H1 (cell line): Measurements from ENCODE around the gene ZMYM4.

Experiments
- CREB1 ChIP-seq: IDR thresholded peaks from 2 replicates; pipeline ENCODE4 v1.6.1; 2012; ENCODE audit warnings: inconsistent platforms
- EGR1 ChIP-seq: IDR thresholded peaks from 2 replicates; pipeline ENCODE4 v1.6.1; 2011; ENCODE audit warnings: low read depth, low read length, borderline replicate concordance
- HDAC2 ChIP-seq, 2 experiments: fragments of 300-600 bp in 1 of 2; sonication (generic) in 1 of 2; IDR thresholded peaks; 2 replicates each; pipeline ENCODE4 v1.6.1; 2011 to 2012; ENCODE audit warnings: low read depth in 2 of 2, low read length in 2 of 2, mild to moderate bottlenecking in 2 of 2, moderate library complexity in 2 of 2, borderline replicate concordance in 1 of 2, inconsistent platforms in 1 of 2
- KDM1A ChIP-seq: fragments of 200-600, 300-600 bp; sonication (generic); IDR thresholded peaks from 2 replicates; pipeline ENCODE4 v1.7.1; 2016; ENCODE audit warnings: mild to moderate bottlenecking, low read length, borderline replicate concordance
- MAFK ChIP-seq: IDR thresholded peaks from 2 replicates; pipeline ENCODE4 v1.6.1; 2012; ENCODE audit warnings: low read depth, mild to moderate bottlenecking, improper control_type of control experiment, low read length
- POLR2A ChIP-seq, 2 experiments: IDR thresholded peaks; 1 replicate in 1 of 2; 2 replicates in 1 of 2; pipeline ENCODE4 v1.6.1; 2011; ENCODE audit warnings: low read depth in 2 of 2, low read length in 2 of 2, mild to moderate bottlenecking in 2 of 2; ENCODE audit errors: control extremely low read depth in 1 of 2
- POLR2AphosphoS5 ChIP-seq: IDR thresholded peaks from 2 replicates; pipeline ENCODE4 v1.6.1; 2011; ENCODE audit warnings: low read depth, low read length
- RFX5 ChIP-seq: IDR thresholded peaks from 2 replicates; pipeline ENCODE4 v1.6.1; 2011; ENCODE audit warnings: low read depth, low read length, improper control_type of control experiment, borderline replicate concordance
- RNF2 ChIP-seq: fragments of 200-900, 300-1000 bp; sonication (generic); IDR thresholded peaks from 2 replicates; pipeline ENCODE4 v1.7.1; 2016; ENCODE audit warnings: borderline replicate concordance, low read depth, mild to moderate bottlenecking, antibody characterized with exemption, low read length; ENCODE audit not compliant: poor library complexity, severe bottlenecking; ENCODE audit errors: missing control alignments
- RXRA ChIP-seq: IDR thresholded peaks from 2 replicates; pipeline ENCODE4 v1.6.1; 2011; ENCODE audit warnings: low read depth, mild to moderate bottlenecking, low read length, moderate library complexity; ENCODE audit not compliant: insufficient read depth
- SP1 ChIP-seq: IDR thresholded peaks from 2 replicates; pipeline ENCODE4 v1.6.1; 2011; ENCODE audit warnings: low read depth, low read length
- TAF1 ChIP-seq: IDR thresholded peaks from 2 replicates; pipeline ENCODE4 v1.6.1; 2011; ENCODE audit warnings: mild to moderate bottlenecking, low read depth, low read length
- TF ChIP-seq, protein P1 (sequence below), 3 experiments: IDR thresholded peaks; 1 replicate in 2 of 3; 2 replicates in 1 of 3; pipeline versions ENCODE4 v1.5.1 to v1.6.1; 2011; ENCODE audit warnings: low read length in 3 of 3, mild to moderate bottlenecking in 3 of 3, inconsistent platforms in 2 of 3, low read depth in 1 of 3, moderate library complexity in 1 of 3; ENCODE audit not compliant: insufficient read depth in 1 of 3; ENCODE audit errors: control extremely low read depth in 1 of 3

DNA sequence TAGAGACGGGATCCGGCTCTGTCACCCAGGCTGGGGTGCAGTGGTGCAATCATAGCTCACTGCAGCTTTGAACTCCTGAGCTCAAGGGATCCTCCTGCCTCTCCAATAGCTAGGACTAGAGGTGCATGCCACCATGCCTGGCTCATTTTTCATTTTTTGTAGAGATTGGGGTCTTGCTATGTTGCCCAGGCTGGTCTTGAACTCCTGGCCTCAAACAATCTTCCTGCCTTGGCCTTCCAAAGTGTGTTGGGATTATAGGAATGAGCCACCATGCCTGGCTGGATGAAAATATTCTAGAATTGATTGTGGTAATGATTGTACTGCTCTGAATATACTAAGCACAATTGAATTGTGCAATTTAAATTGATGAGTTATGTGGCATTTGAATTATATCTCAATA, 21.9 kb downstream of the ZMYM4 start:
- no peak for TF ChIP-seq SP1
- TF ChIP-seq KDM1A: no peak
- TF ChIP-seq, protein P1, sequence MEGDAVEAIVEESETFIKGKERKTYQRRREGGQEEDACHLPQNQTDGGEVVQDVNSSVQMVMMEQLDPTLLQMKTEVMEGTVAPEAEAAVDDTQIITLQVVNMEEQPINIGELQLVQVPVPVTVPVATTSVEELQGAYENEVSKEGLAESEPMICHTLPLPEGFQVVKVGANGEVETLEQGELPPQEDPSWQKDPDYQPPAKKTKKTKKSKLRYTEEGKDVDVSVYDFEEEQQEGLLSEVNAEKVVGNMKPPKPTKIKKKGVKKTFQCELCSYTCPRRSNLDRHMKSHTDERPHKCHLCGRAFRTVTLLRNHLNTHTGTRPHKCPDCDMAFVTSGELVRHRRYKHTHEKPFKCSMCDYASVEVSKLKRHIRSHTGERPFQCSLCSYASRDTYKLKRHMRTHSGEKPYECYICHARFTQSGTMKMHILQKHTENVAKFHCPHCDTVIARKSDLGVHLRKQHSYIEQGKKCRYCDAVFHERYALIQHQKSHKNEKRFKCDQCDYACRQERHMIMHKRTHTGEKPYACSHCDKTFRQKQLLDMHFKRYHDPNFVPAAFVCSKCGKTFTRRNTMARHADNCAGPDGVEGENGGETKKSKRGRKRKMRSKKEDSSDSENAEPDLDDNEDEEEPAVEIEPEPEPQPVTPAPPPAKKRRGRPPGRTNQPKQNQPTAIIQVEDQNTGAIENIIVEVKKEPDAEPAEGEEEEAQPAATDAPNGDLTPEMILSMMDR (IDR thresholded peaks at IDR 0.05; ENCODE audit: control extremely low read depth in 1 of 3, insufficient read depth in 1 of 3, low read depth in 1 of 3, low read length in 3 of 3): no peak
- TF ChIP-seq POLR2A (IDR thresholded peaks at IDR 0.05; ENCODE audit: control extremely low read depth in 1 of 2, low read depth in 2 of 2, low read length in 2 of 2): no peak
- no peak for TF ChIP-seq EGR1
- TF ChIP-seq RXRA: no peak
- no peak for TF ChIP-seq TAF1
- no peak for TF ChIP-seq MAFK
- no peak for TF ChIP-seq HDAC2 (IDR thresholded peaks at IDR 0.05; ENCODE audit: borderline replicate concordance in 1 of 2, low read depth in 2 of 2, low read length in 2 of 2)
- no peak for TF ChIP-seq RNF2
- TF ChIP-seq CREB1: no peak
- TF ChIP-seq POLR2AphosphoS5: no peak
- no peak for TF ChIP-seq RFX5
